Mesenchymal stem cell (in vitro differentiated cells and primary cell): ENCODE results near the gene NSRP1.

Experiments used
- DNase-seq: peaks from one replicate; pipeline ENCODE4 v3.0.0-alpha.2; 2013
- H2AFZ ChIP-seq: one replicate; pipeline ENCODE4 v1.6.1; 2013; ENCODE audit warnings: low read depth, mild to moderate bottlenecking, control low read depth, inconsistent platforms, low read length, moderate library complexity
- H2AK5ac ChIP-seq: 2 replicates; pipeline ENCODE4 v1.6.1; 2013; ENCODE audit warnings: low read length, moderate library complexity, mild to moderate bottlenecking, inconsistent platforms; ENCODE audit not compliant: severe bottlenecking
- H2BK120ac ChIP-seq: one replicate; pipeline ENCODE4 v1.6.1; 2013; ENCODE audit warnings: low read depth, mild to moderate bottlenecking, inconsistent platforms, low read length, moderate library complexity
- H2BK12ac ChIP-seq, 2 experiments: one replicate each; pipeline ENCODE4 v1.6.1; 2013; ENCODE audit warnings: inconsistent platforms in 2 of 2, low read length in 2 of 2, mild to moderate bottlenecking in 2 of 2, moderate library complexity in 2 of 2, control low read depth in 1 of 2
- H2BK15ac ChIP-seq: one replicate; pipeline ENCODE4 v1.6.1; 2013; ENCODE audit warnings: mild to moderate bottlenecking, low read depth, inconsistent platforms; ENCODE audit not compliant: poor library complexity, severe bottlenecking
- H2BK5ac ChIP-seq: 2 replicates; pipeline ENCODE4 v1.6.1; 2013; ENCODE audit warnings: low read depth, mild to moderate bottlenecking, low read length, control low read depth, inconsistent platforms; ENCODE audit not compliant: poor library complexity, severe bottlenecking
- H3K14ac ChIP-seq, 2 experiments: one replicate each; pipeline ENCODE4 v1.6.1; 2013; ENCODE audit warnings: inconsistent platforms in 2 of 2, low read length in 2 of 2, control low read depth in 1 of 2, mild to moderate bottlenecking in 1 of 2, moderate library complexity in 1 of 2
- H3K18ac ChIP-seq, 2 experiments: one replicate each; pipeline ENCODE4 v1.6.1; 2013; ENCODE audit warnings: inconsistent platforms in 2 of 2, low read length in 2 of 2, control low read depth in 1 of 2, low read depth in 1 of 2, mild to moderate bottlenecking in 1 of 2
- H3K23ac ChIP-seq, 2 experiments: one replicate each; pipeline ENCODE4 v1.6.1; 2013; ENCODE audit warnings: inconsistent platforms in 2 of 2, low read length in 2 of 2, mild to moderate bottlenecking in 2 of 2, moderate library complexity in 2 of 2, control low read depth in 1 of 2
- H3K27ac ChIP-seq: 2 replicates; pipeline ENCODE4 v1.5.1; 2013; ENCODE audit warnings: mild to moderate bottlenecking, moderate library complexity, low read length, control low read depth, inconsistent platforms; ENCODE audit not compliant: poor library complexity, severe bottlenecking
- H3K27me3 ChIP-seq, 2 experiments: 2 replicates each; pipeline versions ENCODE4 v1.6.1 to v1.7.0; 2013; ENCODE audit warnings: low read length in 2 of 2, mild to moderate bottlenecking in 2 of 2, moderate library complexity in 2 of 2, control low read depth in 1 of 2, inconsistent platforms in 1 of 2; ENCODE audit not compliant: control insufficient read depth in 1 of 2, insufficient read depth in 1 of 2
- H3K36me3 ChIP-seq, 2 experiments: 2 replicates each; pipeline versions ENCODE4 v1.6.1 to v1.7.0; 2013; ENCODE audit warnings: low read length in 2 of 2, control low read depth in 1 of 2, inconsistent platforms in 1 of 2, low read depth in 1 of 2, mild to moderate bottlenecking in 1 of 2; ENCODE audit not compliant: insufficient read depth in 2 of 2, control insufficient read depth in 1 of 2
- H3K4ac ChIP-seq, 2 experiments: one replicate each; pipeline ENCODE4 v1.6.1; 2013; ENCODE audit warnings: inconsistent platforms in 2 of 2, low read length in 2 of 2, mild to moderate bottlenecking in 2 of 2, moderate library complexity in 2 of 2, control low read depth in 1 of 2, low read depth in 1 of 2
- H3K4me1 ChIP-seq: 2 replicates; pipeline ENCODE4 v1.6.1; 2013; ENCODE audit warnings: low read depth, low read length, control low read depth; ENCODE audit not compliant: control insufficient read depth, insufficient read depth
- H3K4me2 ChIP-seq: 2 replicates; pipeline ENCODE4 v1.6.1; 2013; ENCODE audit warnings: low read length, mild to moderate bottlenecking, inconsistent platforms; ENCODE audit not compliant: poor library complexity, severe bottlenecking
- H3K4me3 ChIP-seq, 2 experiments: 2 replicates each; pipeline versions ENCODE4 v1.5.1 to v1.7.0; 2013; ENCODE audit warnings: low read length in 2 of 2, mild to moderate bottlenecking in 2 of 2, control low read depth in 1 of 2, low read depth in 1 of 2; ENCODE audit not compliant: insufficient read depth in 1 of 2
- H3K79me1 ChIP-seq: replicated peaks from 2 replicates; pipeline ENCODE4 v1.6.1; 2013; ENCODE audit warnings: mild to moderate bottlenecking, control low read depth, low read length, inconsistent platforms; ENCODE audit not compliant: poor library complexity, severe bottlenecking
- H3K9ac ChIP-seq: 2 replicates; pipeline ENCODE4 v1.7.0; 2013; ENCODE audit warnings: mild to moderate bottlenecking, low read length, moderate library complexity
- H3K9me3 ChIP-seq: 2 replicates; pipeline ENCODE4 v1.7.0; 2013; ENCODE audit warnings: mild to moderate bottlenecking, low read length; ENCODE audit not compliant: control insufficient read depth
- H4K8ac ChIP-seq: one replicate; pipeline ENCODE4 v1.6.1; 2013; ENCODE audit warnings: inconsistent platforms, mild to moderate bottlenecking, low read length, moderate library complexity
- H4K91ac ChIP-seq: one replicate; pipeline ENCODE4 v1.6.1; 2013; ENCODE audit warnings: mild to moderate bottlenecking, low read length, inconsistent platforms
- WGBS: methylation state at CpG from one replicate; pipeline ENCODE4 v1.1.7; 2013; ENCODE audit warnings: mixed read lengths; 5-methylcytosine and 5-hydroxymethylcytosine counted together

The NSRP1 gene

GRCh38 chr17:30173649-30174048 is 57.0 kb downstream of the NSRP1 start:
- peaks cover 7 to 87% of the 10 kb centered on the region in 2 experiments for H3K36me3 ChIP-seq
- no peak overlapping the region for H4K91ac ChIP-seq
- H2BK12ac ChIP-seq = no peak overlapping the region
- H3K4me3 ChIP-seq = no peak overlapping the region
- H3K27me3 ChIP-seq = no peaks in the 10 kb centered on the region
- no peaks in the 10 kb centered on the region for H3K9me3 ChIP-seq
- no peak overlapping the region for H3K14ac ChIP-seq
- no peak overlapping the region for H3K4me2 ChIP-seq
- no peak for DNase-seq
- WGBS = no CpG with 5 or more reads among the region's 2 CpGs
- H3K79me1 ChIP-seq = peaks cover 9% of the 10 kb centered on the region
- H3K18ac ChIP-seq = no peak overlapping the region
- H4K8ac ChIP-seq = no peak overlapping the region
- H3K27ac ChIP-seq = no peak overlapping the region
- H3K23ac ChIP-seq = no peak overlapping the region
- no peak overlapping the region for H2BK5ac ChIP-seq
- H2AK5ac ChIP-seq = no peak overlapping the region
- no peak overlapping the region for H2AFZ ChIP-seq
- no peak overlapping the region for H2BK15ac ChIP-seq
- H3K4me1 ChIP-seq = peaks cover 3% of the 10 kb centered on the region
- no peak overlapping the region for H2BK120ac ChIP-seq
- H3K4ac ChIP-seq = no peak overlapping the region
- H3K9ac ChIP-seq = no peak overlapping the region

- no peaks in the 10 kb centered on the region for H3K27me3 ChIP-seq
- no peak overlapping the region for H3K4ac ChIP-seq
- H3K36me3 ChIP-seq = peaks cover 7 to 88% of the 10 kb centered on the region in 2 experiments
- H3K23ac ChIP-seq = no peak overlapping the region
- H2AFZ ChIP-seq = no peak overlapping the region
- no peak overlapping the region for H4K91ac ChIP-seq
- no peak overlapping the region for H3K4me2 ChIP-seq
- H2BK120ac ChIP-seq = no peak overlapping the region
- H3K79me1 ChIP-seq = peaks cover 9% of the 10 kb centered on the region
- H3K14ac ChIP-seq = no peak overlapping the region
- no peak overlapping the region for H3K18ac ChIP-seq
- no peaks in the 10 kb centered on the region for H3K9me3 ChIP-seq
- H2BK12ac ChIP-seq = no peak overlapping the region
- DNase-seq = no peak
- no peak overlapping the region for H3K4me3 ChIP-seq
- H3K9ac ChIP-seq = no peak overlapping the region
- H4K8ac ChIP-seq = no peak overlapping the region
- H2BK5ac ChIP-seq = no peak overlapping the region
- no peak overlapping the region for H2AK5ac ChIP-seq
- 100% methylated on average over 1 of the region's 1 CpG for WGBS
- H3K4me1 ChIP-seq = peaks cover 3% of the 10 kb centered on the region
- H2BK15ac ChIP-seq = no peak overlapping the region
- H3K27ac ChIP-seq = no peak overlapping the region
Measured at GRCh38 chr17:30174556-30174955, 57.9 kb downstream of the NSRP1 start.

GRCh38 chr17:30176855-30177254 is 60.2 kb downstream of the NSRP1 start:
- Histone ChIP-seq H3K18ac (no peak overlapping the region), H3K4me2 (no peak overlapping the region), H3K36me3 (peaks cover 20 to 95% of the 10 kb centered on the region in 2 experiments), H2BK120ac (no peak overlapping the region), H3K23ac (no peak overlapping the region), H2BK15ac (no peak overlapping the region), H2BK12ac (no peak overlapping the region), H3K79me1 (peaks cover 11% of the 10 kb centered on the region), H3K9ac (no peak overlapping the region), H3K9me3 (no peaks in the 10 kb centered on the region), H3K4me1 (peaks cover 3% of the 10 kb centered on the region), H3K4ac (no peak overlapping the region), H3K4me3 (no peak overlapping the region), H2AK5ac (no peak overlapping the region), H4K8ac (no peak overlapping the region), H2BK5ac (no peak overlapping the region), H3K14ac (no peak overlapping the region), H4K91ac (no peak overlapping the region), H3K27me3 (no peaks in the 10 kb centered on the region), H2AFZ (no peak overlapping the region), H3K27ac (no peak overlapping the region)
- no peak for DNase-seq
- 95% methylated on average over 5 of the region's 5 CpGs for WGBS

DNA sequence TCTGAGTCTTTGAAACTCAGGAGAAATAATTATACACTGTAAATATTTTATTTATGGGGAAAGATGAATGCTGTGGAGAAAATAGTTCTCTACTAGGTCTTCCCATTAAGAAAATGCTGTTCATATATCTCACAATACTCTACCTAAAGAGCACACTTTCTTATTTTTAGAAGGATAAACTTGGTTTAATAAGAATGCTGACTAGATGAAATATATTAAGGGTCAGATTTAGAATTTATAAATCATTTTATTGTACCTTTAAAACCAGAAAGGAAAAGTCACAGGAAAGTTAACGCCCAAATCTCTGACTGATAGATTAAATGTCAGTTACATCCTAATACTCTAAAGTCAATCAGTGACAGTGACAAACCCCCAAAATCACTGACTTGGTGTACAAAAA is 70.1 kb downstream of the NSRP1 start:
- Histone ChIP-seq H2BK15ac (no peak overlapping the region), H3K27me3 (no peaks in the 10 kb centered on the region), H3K79me1 (peaks cover under 1% of the 10 kb centered on the region), H3K4ac (no peak overlapping the region), H4K91ac (no peak overlapping the region), H3K4me3 (no peak overlapping the region), H3K36me3 (peaks cover 13 to 60% of the 10 kb centered on the region in 2 experiments), H2BK120ac (no peak overlapping the region), H3K4me2 (no peak overlapping the region), H3K27ac (no peak overlapping the region), H2BK12ac (no peak overlapping the region), H3K23ac (no peak overlapping the region), H3K9me3 (no peaks in the 10 kb centered on the region), H3K4me1 (peaks cover 2% of the 10 kb centered on the region), H3K14ac (no peak overlapping the region), H4K8ac (no peak overlapping the region), H2AFZ (no peak overlapping the region), H2BK5ac (no peak overlapping the region), H2AK5ac (no peak overlapping the region), H3K18ac (no peak overlapping the region), H3K9ac (no peak overlapping the region)
- DNase-seq = no peak
- WGBS = no CpG with 5 or more reads among the region's 1 CpG
